ENCODE measurements around the gene TPSD1. TPM values are rescaled to one million over a fixed set of nuclear protein-coding genes. Genes with fewer than 3 reads are reported as not detected.
A peak's percentile ranks its signal among the peaks of the same experiment; 100 is the strongest.
"Not testable (repeated sequence)": the region's sequence is repeated elsewhere in the genome, so short reads cannot be mapped to it uniquely, and the experiment has no call there.

Gene TPSD1
- total RNA-seq, 3 donors from 2014 or later, result 0.38 TPM; not detected in 2

DNA sequence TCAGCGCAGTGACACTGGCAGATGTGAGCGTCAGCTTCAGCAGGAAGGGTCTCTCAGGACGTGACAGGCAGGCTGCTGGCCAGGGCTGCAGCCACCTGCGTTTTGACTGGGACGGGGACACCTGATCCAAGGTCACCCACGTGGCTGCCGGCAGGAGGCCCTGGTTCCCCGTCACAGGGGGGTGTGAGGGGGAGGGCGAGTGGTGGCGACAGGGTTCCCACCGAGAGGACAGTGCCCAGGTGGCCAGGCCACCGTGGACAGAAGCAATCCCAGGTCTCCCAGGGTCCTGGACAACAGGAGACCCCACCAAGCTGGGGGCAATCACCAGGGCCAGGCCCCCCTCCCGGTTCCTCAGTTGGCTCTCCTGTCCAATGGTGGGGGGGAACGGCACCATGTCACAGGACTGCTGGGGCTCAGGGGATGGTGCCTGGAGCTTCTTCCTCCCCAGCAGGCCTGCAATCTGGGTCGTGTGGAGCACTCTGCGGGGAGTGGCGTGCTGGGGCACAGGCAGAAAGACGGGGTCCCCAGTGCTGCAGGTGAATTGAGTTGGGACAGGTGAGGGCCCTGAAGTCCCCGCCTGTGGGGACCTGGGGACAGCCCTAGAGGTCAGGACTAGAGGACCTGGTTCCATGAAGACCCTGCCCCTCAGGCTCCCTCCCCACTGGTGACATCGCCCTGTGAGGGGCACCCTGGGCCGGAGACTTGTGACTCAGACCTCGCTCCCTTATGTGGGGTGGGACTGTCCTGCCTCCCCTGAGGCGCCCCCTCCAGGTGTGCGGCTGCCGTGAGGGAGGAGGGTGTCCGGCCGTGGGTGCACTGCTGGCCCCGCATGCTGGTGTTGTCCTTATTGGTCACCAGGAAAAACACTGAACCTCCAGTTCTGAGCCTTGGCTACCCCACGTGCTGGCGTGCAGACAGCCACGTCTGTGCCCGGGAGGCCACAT lies 11.7 kb upstream of the TPSD1 start:
- not testable (repeated sequence) for H3K9me3 Mint-ChIP-seq; H3K36me3 Mint-ChIP-seq (ENCODE audit: insufficient read depth); H3K4me3 Mint-ChIP-seq; DNase-seq; ATAC-seq; H3K4me1 Mint-ChIP-seq (ENCODE audit: low read depth); H3K27me3 Mint-ChIP-seq (ENCODE audit: low read depth)

DNA sequence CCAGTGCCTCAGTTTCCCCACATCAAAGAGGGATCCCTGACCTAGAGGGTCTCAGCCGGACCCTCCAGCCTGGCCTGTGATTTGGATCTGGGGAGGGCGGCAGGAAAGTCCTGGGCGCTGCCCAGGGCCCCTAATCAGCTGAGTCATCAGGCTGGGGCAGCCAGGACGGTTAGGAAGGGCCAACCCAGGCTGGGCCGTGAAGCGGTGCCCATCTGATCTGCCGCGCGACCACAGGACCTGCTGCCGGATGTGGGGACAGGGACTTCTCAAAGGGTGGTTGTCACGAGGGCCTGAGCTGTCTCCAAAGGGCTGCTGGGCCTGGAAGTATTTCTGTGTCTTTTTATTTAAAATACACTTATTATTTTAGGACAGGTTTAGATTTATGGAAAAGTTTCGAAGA lies 11.0 kb upstream of the TPSD1 start:
- peaks cover 9% of the 10 kb centered on the region for H3K27me3 Mint-ChIP-seq (ENCODE audit: low read depth)
- ATAC-seq, result no peak
- DNase-seq, result no peak
- peaks cover 2% of the 10 kb centered on the region for H3K4me1 Mint-ChIP-seq (ENCODE audit: low read depth)
- no peaks in the 10 kb centered on the region for H3K9me3 Mint-ChIP-seq
- H3K36me3 Mint-ChIP-seq (ENCODE audit: insufficient read depth), result no peaks in the 10 kb centered on the region
- no peak overlapping the region for H3K4me3 Mint-ChIP-seq

DNA sequence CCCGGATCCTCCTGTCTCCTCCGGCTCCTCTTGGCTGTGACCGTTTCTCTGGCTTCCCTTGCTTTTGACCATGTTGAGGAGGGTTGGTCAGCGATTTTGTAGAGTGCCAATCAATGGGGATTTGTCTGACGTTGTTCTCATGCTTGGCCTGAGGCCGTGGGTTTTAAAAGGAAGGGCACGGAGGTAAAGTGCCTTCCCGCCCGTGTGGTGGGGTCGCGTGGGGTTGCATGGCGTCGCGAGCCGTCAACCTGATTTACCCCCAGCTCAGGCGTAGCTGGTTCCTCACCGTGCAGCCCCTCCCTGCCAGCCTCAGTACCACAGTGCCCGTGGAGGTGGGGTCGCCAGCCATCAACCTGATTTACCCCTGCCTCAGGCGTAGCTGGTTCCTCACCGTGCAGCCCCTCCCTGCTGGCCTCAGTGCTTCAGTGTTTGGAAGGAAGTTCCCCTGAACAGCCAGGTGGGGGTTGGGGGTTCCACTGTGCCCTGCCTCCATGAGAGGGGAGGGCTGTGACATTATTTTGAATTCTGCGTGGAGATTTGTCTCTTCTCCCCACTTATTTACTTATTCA lies 10.3 kb upstream of the TPSD1 start:
- no peaks in the 10 kb centered on the region for H3K9me3 Mint-ChIP-seq
- H3K36me3 Mint-ChIP-seq (ENCODE audit: insufficient read depth), result no peaks in the 10 kb centered on the region
- ATAC-seq, result no peak

GRCh38 chr16:1247903-1248537 lies 7.8 kb upstream of the TPSD1 start:
- not testable (repeated sequence) for H3K27me3 Mint-ChIP-seq (ENCODE audit: low read depth); DNase-seq; H3K4me1 Mint-ChIP-seq (ENCODE audit: low read depth); H3K4me3 Mint-ChIP-seq; H3K9me3 Mint-ChIP-seq; ATAC-seq; H3K36me3 Mint-ChIP-seq (ENCODE audit: insufficient read depth)

More for the DNA sequence above, 10.3 kb upstream of the TPSD1 start:
- H3K4me1 Mint-ChIP-seq (ENCODE audit: low read depth), result peaks cover 2% of the 10 kb centered on the region
- no peak overlapping the region for H3K4me3 Mint-ChIP-seq
- H3K27me3 Mint-ChIP-seq (ENCODE audit: low read depth), result peaks cover 9% of the 10 kb centered on the region
- no peak for DNase-seq

- H3K4me3 Mint-ChIP-seq; H3K27me3 Mint-ChIP-seq (ENCODE audit: low read depth); H3K9me3 Mint-ChIP-seq; H3K4me1 Mint-ChIP-seq (ENCODE audit: low read depth); DNase-seq; H3K36me3 Mint-ChIP-seq (ENCODE audit: insufficient read depth): not testable (repeated sequence)
- peak; percentile 73 to 74 for ATAC-seq
Measured at GRCh38 chr16:1249031-1249755, 6.7 kb upstream of the TPSD1 start.

DNA sequence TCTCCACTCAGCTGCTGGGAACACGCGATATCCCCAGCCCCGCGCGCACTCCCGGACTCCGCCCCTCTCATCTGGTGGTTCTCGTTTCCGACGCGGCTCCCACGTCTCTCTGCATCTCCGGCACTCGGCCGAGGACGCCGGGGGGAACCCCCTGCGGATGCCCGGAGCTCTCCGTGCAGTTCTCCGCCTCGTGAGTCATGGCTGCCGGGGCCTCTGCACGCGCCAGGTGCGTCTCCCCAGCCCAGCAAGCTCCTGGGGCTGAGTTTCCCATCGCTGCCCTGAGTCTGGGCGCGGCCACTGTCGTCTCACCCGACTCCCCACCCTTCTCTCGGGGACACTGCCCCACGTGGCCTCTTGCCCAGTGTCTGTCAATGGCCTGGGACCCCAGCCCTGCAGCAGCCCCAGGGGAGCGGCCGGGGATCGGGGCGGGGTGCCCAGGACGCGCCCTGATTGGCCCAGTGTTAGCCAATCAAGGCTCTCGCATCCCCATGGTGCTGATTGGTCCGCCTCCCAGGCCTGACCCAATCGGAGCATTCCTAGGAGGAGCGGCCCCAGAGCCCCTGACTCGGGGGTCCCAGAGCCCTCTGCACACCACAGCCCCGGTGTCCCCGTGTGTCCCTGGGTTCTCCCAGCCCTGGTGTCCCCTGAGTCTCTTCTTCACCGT lies 2.0 kb upstream of the TPSD1 start:
- H3K27me3 Mint-ChIP-seq (ENCODE audit: low read depth), result peaks cover 15% of the 10 kb centered on the region

DNA sequence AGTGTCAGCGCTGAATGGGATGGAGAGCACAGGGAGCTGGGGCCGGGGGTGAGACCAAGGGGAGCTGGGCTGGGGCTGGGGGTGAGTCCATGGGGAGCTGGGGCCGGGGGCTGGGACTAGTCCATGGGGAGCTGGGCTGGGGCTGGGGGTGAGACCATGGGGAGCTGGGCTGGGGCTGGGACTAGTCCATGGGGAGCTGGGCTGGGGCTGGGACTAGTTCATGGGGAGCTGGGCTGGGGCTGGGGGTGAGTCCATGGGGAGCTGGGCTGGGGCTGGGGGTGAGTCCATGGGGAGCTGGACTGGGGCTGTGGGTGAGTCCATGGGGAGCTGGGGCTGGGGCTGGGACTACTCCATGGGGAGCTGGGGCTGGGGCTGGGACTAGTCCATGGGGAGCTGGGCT lies 1.0 kb upstream of the TPSD1 start:
- not testable (repeated sequence) for H3K36me3 Mint-ChIP-seq (ENCODE audit: insufficient read depth); ATAC-seq; H3K9me3 Mint-ChIP-seq; H3K4me3 Mint-ChIP-seq; H3K4me1 Mint-ChIP-seq (ENCODE audit: low read depth); DNase-seq
- peaks cover 19% of the 10 kb centered on the region for H3K27me3 Mint-ChIP-seq (ENCODE audit: low read depth)

More for the DNA sequence above, 2.0 kb upstream of the TPSD1 start:
- H3K9me3 Mint-ChIP-seq; H3K36me3 Mint-ChIP-seq (ENCODE audit: insufficient read depth); H3K4me3 Mint-ChIP-seq; DNase-seq; H3K4me1 Mint-ChIP-seq (ENCODE audit: low read depth): not testable (repeated sequence)
- ATAC-seq, result peak in 1 of 2 donors; percentile 49

- not testable (repeated sequence) for ATAC-seq; H3K9me3 Mint-ChIP-seq; H3K4me3 Mint-ChIP-seq; H3K4me1 Mint-ChIP-seq (ENCODE audit: low read depth); H3K36me3 Mint-ChIP-seq (ENCODE audit: insufficient read depth); DNase-seq
- peaks cover 24% of the 10 kb centered on the region for H3K27me3 Mint-ChIP-seq (ENCODE audit: low read depth)
Measured at GRCh38 chr16:1256296-1256873, 516 bp downstream of the TPSD1 start.

DNA sequence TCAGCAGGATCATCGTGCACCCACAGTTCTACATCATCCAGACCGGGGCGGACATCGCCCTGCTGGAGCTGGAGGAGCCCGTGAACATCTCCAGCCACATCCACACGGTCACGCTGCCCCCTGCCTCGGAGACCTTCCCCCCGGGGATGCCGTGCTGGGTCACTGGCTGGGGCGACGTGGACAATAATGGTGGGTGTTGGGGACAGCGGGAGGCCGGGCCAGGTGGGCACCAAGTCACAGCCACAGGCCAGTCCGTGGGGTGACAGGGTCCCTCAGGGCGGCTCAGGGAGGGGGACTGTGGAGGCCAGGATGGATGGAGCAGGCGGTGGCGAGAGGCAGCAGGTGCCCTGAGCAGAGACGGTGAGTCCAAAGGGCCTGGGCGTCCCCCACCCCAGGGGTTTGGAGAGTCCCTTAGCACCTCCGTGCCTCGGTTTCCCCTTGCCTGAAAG lies 1.0 kb downstream of the TPSD1 start:
- no peaks in the 10 kb centered on the region for H3K36me3 Mint-ChIP-seq (ENCODE audit: insufficient read depth)
- peaks cover 5% of the 10 kb centered on the region for H3K4me1 Mint-ChIP-seq (ENCODE audit: low read depth)
- H3K4me3 Mint-ChIP-seq, result no peak overlapping the region
- no peak for DNase-seq
- H3K9me3 Mint-ChIP-seq, result no peaks in the 10 kb centered on the region
- peaks cover 26% of the 10 kb centered on the region for H3K27me3 Mint-ChIP-seq (ENCODE audit: low read depth)
- ATAC-seq, result no peak

- Mint-ChIP-seq H3K4me1 (ENCODE audit: low read depth) (peaks cover 5% of the 10 kb centered on the region), H3K9me3 (no peaks in the 10 kb centered on the region), H3K27me3 (ENCODE audit: low read depth) (peaks cover 32% of the 10 kb centered on the region), H3K4me3 (no peak overlapping the region), H3K36me3 (ENCODE audit: insufficient read depth) (no peaks in the 10 kb centered on the region)
- no peak for DNase-seq
- no peak for ATAC-seq
Measured at GRCh38 chr16:1257561-1258224, 1.8 kb downstream of the TPSD1 start.

GRCh38 chr16:1258225-1258600 lies 2.3 kb downstream of the TPSD1 start:
- Mint-ChIP-seq H3K4me1 (ENCODE audit: low read depth) (peaks cover 5% of the 10 kb centered on the region), H3K9me3 (no peaks in the 10 kb centered on the region), H3K36me3 (ENCODE audit: insufficient read depth) (no peaks in the 10 kb centered on the region), H3K27me3 (ENCODE audit: low read depth) (peaks cover 32% of the 10 kb centered on the region), H3K4me3 (no peak overlapping the region)
- ATAC-seq (no peak), DNase-seq (no peak)

- DNase-seq, result no peak
- Mint-ChIP-seq H3K4me1 (ENCODE audit: low read depth) (peaks cover 5% of the 10 kb centered on the region), H3K4me3 (peak overlapping the region; percentile 54)
Measured at GRCh38 chr16:1258906-1259759, 3.3 kb downstream of the TPSD1 start.

More at GRCh38 chr16:1258906-1259759, 3.3 kb downstream of the TPSD1 start:
- H3K9me3 Mint-ChIP-seq, result no peaks in the 10 kb centered on the region
- no peak for ATAC-seq
- no peaks in the 10 kb centered on the region for H3K36me3 Mint-ChIP-seq (ENCODE audit: insufficient read depth)
- H3K27me3 Mint-ChIP-seq (ENCODE audit: low read depth), result peaks cover 32% of the 10 kb centered on the region

Measured in activated T-cell treated with anti-CD3 and anti-CD28 coated beads, Interleukin-2, amount 50 U/mL, for 4 hours (primary cell).